Hepatocyte (in vitro differentiated cells): ENCODE results near the gene LRRC10. TPM values are rescaled to one million over a fixed set of nuclear protein-coding genes. Genes with fewer than 3 reads are reported as not detected.

Experiments
- DNase-seq: peaks from one replicate; pipeline ENCODE4 v3.0.0-alpha.2; 2016; ENCODE audit warnings: low spot score
- H2AFZ ChIP-seq: fragments of 200-600 bp; sonication (generic); 2 replicates; pipeline ENCODE4 v1.6.0; 2016; ENCODE audit warnings: antibody characterized with exemption, mild to moderate bottlenecking
- H3K27ac ChIP-seq: fragments of 200-600 bp; sonication (generic); 2 replicates; pipeline ENCODE4 v1.5.1; 2016; ENCODE audit warnings: mild to moderate bottlenecking
- H3K27me3 ChIP-seq: fragments of 200-600 bp; sonication (generic); 2 replicates; pipeline ENCODE4 v1.6.1; 2016
- H3K36me3 ChIP-seq: fragments of 200-600 bp; sonication (generic); replicated peaks from 2 replicates; pipeline ENCODE4 v1.5.1; 2016; ENCODE audit warnings: low read depth; ENCODE audit not compliant: insufficient read depth
- H3K4me1 ChIP-seq: fragments of 200-600 bp; sonication (generic); 2 replicates; pipeline ENCODE4 v1.5.1; 2016; ENCODE audit warnings: mild to moderate bottlenecking, moderate library complexity; ENCODE audit not compliant: insufficient read depth
- H3K4me2 ChIP-seq: fragments of 200-600 bp; sonication (generic); 2 replicates; pipeline ENCODE4 v1.6.0; 2016
- H3K4me3 ChIP-seq: fragments of 200-600 bp; sonication (generic); 2 replicates; pipeline ENCODE4 v1.5.1; 2016; ENCODE audit warnings: mild to moderate bottlenecking
- H3K79me2 ChIP-seq: fragments of 200-600 bp; sonication (generic); 2 replicates; pipeline ENCODE4 v1.6.0; 2017; ENCODE audit warnings: mild to moderate bottlenecking
- H3K9me2 ChIP-seq: fragments of 200-600 bp; sonication (generic); replicated peaks from 2 replicates; pipeline ENCODE4 v1.6.0; 2017; ENCODE audit warnings: mild to moderate bottlenecking; ENCODE audit not compliant: insufficient read depth
- H3K9me3 ChIP-seq: fragments of 200-600 bp; sonication (generic); 2 replicates; pipeline ENCODE4 v1.5.1; 2016; ENCODE audit warnings: low read depth, mild to moderate bottlenecking
- H4K20me1 ChIP-seq: fragments of 200-600 bp; sonication (generic); 2 replicates; pipeline ENCODE4 v1.6.0; 2016; ENCODE audit warnings: mild to moderate bottlenecking; ENCODE audit not compliant: insufficient read depth, poor library complexity, severe bottlenecking
- EZH2 ChIP-seq: fragments of 200-600 bp; sonication (generic); IDR thresholded peaks from 2 replicates; pipeline ENCODE4 v1.6.1; 2016; ENCODE audit warnings: antibody characterized with exemption, mild to moderate bottlenecking, borderline replicate concordance
- EZH2phosphoT487 ChIP-seq: fragments of 200-600 bp; sonication (generic); IDR thresholded peaks from one replicate; pipeline ENCODE4 v1.6.1; 2018; ENCODE audit warnings: antibody characterized with exemption, mild to moderate bottlenecking, low read depth, moderate library complexity; ENCODE audit not compliant: unreplicated experiment, severe bottlenecking
- WGBS: methylation state at CpG from one replicate; pipeline ENCODE4 v1.1.6; 2016; ENCODE audit warnings: low lambda C conversion rate; ENCODE audit errors: missing lambda C conversion rate; 5-methylcytosine and 5-hydroxymethylcytosine counted together
- polyA plus RNA-seq: library from polyadenylated mRNA; unstranded; fragments of >200 nt; fragmentation: Nextera tagmentation; extraction: Ambion mirVana; gene quantifications from 2 replicates; pipeline ENCODE4 v1.2.1, GENCODE V29; 2016
- total RNA-seq: library from RNA; depleted of rRNA; stranded (reverse); fragments of >200 nt; gene quantifications from 2 replicates; pipeline ENCODE4 v1.2.3, GENCODE V29; 2014
- TF ChIP-seq, protein P1 (sequence below): fragments of 200-600 bp; sonication (generic); IDR thresholded peaks from 2 replicates; pipeline ENCODE4 v1.5.1; 2016; ENCODE audit warnings: antibody characterized with exemption, mild to moderate bottlenecking; ENCODE audit not compliant: poor library complexity

Gene LRRC10
- total and polyA plus RNA-seq, 2 experiments from 2014 or later = not detected

DNA sequence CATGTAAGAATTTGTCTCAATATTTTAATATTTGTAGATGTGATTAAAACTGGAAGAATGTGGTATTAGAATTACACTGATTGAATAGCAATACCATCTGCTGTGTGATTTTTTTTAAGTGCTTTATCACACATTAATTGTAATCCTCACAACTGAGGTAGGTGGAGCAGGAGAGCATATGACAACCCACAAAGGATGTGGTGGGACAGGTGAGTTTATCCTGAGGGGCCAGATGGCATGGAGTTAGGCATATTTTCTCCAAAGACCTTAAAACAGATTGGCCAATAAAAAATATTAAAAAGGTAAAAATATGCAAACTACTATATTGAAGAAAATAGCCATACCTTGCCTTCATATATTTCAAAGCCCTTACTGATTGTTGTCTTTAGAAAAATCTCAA, 7.8 kb downstream of the LRRC10 start:
- H3K9me2 ChIP-seq = no peaks in the 10 kb centered on the region
- H3K4me2 ChIP-seq = no peak overlapping the region
- H3K36me3 ChIP-seq = no peaks in the 10 kb centered on the region
- no peaks in the 10 kb centered on the region for H4K20me1 ChIP-seq
- H3K27ac ChIP-seq = no peak overlapping the region
- no peak overlapping the region for H2AFZ ChIP-seq
- no peak for DNase-seq
- H3K79me2 ChIP-seq = no peaks in the 10 kb centered on the region
- H3K9me3 ChIP-seq = no peaks in the 10 kb centered on the region
- TF ChIP-seq EZH2 (no peak), EZH2phosphoT487 (no peak)
- TF ChIP-seq, protein P1, sequence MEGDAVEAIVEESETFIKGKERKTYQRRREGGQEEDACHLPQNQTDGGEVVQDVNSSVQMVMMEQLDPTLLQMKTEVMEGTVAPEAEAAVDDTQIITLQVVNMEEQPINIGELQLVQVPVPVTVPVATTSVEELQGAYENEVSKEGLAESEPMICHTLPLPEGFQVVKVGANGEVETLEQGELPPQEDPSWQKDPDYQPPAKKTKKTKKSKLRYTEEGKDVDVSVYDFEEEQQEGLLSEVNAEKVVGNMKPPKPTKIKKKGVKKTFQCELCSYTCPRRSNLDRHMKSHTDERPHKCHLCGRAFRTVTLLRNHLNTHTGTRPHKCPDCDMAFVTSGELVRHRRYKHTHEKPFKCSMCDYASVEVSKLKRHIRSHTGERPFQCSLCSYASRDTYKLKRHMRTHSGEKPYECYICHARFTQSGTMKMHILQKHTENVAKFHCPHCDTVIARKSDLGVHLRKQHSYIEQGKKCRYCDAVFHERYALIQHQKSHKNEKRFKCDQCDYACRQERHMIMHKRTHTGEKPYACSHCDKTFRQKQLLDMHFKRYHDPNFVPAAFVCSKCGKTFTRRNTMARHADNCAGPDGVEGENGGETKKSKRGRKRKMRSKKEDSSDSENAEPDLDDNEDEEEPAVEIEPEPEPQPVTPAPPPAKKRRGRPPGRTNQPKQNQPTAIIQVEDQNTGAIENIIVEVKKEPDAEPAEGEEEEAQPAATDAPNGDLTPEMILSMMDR = no peak
- no peaks in the 10 kb centered on the region for H3K27me3 ChIP-seq
- H3K4me3 ChIP-seq = no peak overlapping the region
- no peaks in the 10 kb centered on the region for H3K4me1 ChIP-seq

DNA sequence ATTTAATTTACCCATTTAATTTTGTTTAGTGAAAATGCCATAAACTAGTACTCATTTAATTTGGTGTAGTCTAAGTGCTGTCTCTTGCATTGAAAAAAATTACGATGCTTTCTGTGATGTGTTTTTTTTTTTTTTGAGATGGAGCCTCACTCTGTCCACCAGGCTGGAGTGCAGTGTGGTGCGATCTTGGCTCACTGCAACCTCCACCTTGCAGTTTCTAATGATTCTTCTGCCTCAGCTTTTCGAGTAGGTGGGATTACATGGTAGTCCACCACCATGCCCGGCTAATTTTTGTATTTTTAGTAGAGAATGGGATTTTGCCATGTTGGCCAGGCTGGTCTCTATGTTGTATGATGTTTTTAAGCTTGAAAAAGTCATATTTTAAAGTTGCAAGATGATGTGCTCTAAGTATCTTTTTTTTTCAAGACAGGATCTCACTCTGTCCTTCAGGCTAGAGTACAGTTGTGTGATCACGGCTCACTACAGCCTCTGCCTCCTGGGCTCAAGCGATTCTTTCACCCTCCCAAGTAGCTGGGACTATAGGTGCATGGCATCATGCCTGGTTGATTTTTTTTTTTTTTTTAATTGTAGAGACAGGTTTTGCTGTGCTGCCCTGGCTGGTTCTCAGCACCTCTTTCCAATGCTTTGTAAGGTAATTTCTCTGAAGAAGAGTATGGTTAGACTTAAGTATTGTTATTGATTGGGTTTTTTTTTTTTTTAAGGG, 8.6 kb downstream of the LRRC10 start:
- H3K4me1 ChIP-seq = no peaks in the 10 kb centered on the region
- no peaks in the 10 kb centered on the region for H3K27me3 ChIP-seq
- over 99% methylated on average over 6 of the region's 6 CpGs for WGBS
- no peaks in the 10 kb centered on the region for H3K9me2 ChIP-seq
- H3K4me2 ChIP-seq = no peak overlapping the region
- H3K4me3 ChIP-seq = no peak overlapping the region
- H3K9me3 ChIP-seq = no peaks in the 10 kb centered on the region
- H3K79me2 ChIP-seq = no peaks in the 10 kb centered on the region
- no peaks in the 10 kb centered on the region for H3K36me3 ChIP-seq
- no peak for DNase-seq
- no peak overlapping the region for H2AFZ ChIP-seq
- H4K20me1 ChIP-seq = no peaks in the 10 kb centered on the region
- TF ChIP-seq EZH2 = no peak
- TF ChIP-seq, protein P1 = no peak
- TF ChIP-seq EZH2phosphoT487 = no peak
- no peak overlapping the region for H3K27ac ChIP-seq

DNA sequence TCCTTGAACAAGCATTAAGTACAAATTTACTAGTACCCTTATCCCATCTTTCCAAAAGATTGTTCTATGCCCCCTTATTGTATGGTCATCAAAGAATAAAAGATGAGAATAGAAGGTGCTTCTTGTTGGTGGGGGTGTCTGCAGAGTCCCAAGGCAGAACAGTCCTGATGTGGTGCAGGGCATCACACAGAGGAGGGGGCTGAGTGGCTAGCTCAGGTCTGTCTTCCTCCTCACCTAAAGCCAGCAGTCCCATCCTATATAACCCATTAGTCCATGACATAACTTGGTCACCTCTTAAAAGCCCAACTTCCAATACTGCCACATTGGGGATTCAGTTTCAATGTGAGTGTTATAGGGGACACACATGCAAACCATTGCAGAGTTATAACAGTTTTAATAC, 9.9 kb downstream of the LRRC10 start:
- TF ChIP-seq, protein P1 = no peak
- TF ChIP-seq EZH2 (no peak), EZH2phosphoT487 (no peak)
- Histone ChIP-seq H3K9me2 (no peaks in the 10 kb centered on the region), H3K9me3 (no peaks in the 10 kb centered on the region), H3K4me3 (no peak overlapping the region), H3K27ac (no peak overlapping the region), H3K4me1 (no peaks in the 10 kb centered on the region), H3K4me2 (no peak overlapping the region), H4K20me1 (no peaks in the 10 kb centered on the region), H2AFZ (no peak overlapping the region), H3K36me3 (no peaks in the 10 kb centered on the region), H3K27me3 (no peaks in the 10 kb centered on the region), H3K79me2 (no peaks in the 10 kb centered on the region)
- DNase-seq = no peak

DNA sequence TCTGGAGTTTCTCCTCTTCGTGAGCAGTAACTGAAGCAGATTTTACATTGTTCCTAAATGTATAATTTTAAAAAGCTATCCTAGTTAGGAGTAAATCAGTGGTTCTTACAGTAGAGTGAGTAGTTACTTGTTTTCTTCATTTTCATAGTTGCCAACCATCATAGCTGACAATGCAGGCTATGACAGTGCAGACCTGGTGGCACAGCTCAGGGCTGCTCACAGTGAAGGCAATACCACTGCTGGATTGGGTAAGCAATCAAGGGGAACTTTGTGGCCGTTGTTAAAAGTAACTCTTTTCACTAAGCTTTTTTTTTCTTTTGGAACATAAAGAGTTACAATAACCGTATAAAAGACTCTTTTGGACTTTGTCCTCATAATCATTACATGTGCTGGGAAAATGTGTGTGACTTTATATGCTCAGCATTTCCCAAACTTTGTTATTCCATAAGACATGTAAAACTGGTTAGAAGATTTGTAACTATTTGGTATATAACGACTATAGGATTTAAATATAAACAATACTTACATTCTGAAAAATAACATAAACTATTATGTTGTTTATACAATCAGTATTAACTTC, 12.4 kb downstream of the LRRC10 start:
- TF ChIP-seq EZH2phosphoT487 (no peak), EZH2 (no peak)
- TF ChIP-seq, protein P1 = no peak
- H3K27ac ChIP-seq = no peak overlapping the region
- H2AFZ ChIP-seq = no peak overlapping the region
- no peaks in the 10 kb centered on the region for H3K9me3 ChIP-seq
- no peaks in the 10 kb centered on the region for H4K20me1 ChIP-seq
- H3K4me2 ChIP-seq = no peak overlapping the region
- H3K4me1 ChIP-seq = no peaks in the 10 kb centered on the region
- H3K9me2 ChIP-seq = no peaks in the 10 kb centered on the region
- H3K36me3 ChIP-seq = peaks cover 4% of the 10 kb centered on the region
- no peaks in the 10 kb centered on the region for H3K27me3 ChIP-seq
- no peaks in the 10 kb centered on the region for H3K79me2 ChIP-seq
- WGBS = 69% methylated on average over 4 of the region's 4 CpGs
- no peak for DNase-seq
- no peak overlapping the region for H3K4me3 ChIP-seq
